Activated CD4-positive, CD25-positive, alpha-beta regulatory T cell treated with anti-CD3 and anti-CD28 coated beads, Interleukin-2, amount 50 U/mL, for 16 hours (primary cell): Measurements from ENCODE around the gene USP17L27.
A peak's percentile ranks its signal among the peaks of the same experiment; 100 is the strongest.
"Not testable (repeated sequence)": the region's sequence is repeated elsewhere in the genome, so short reads cannot be mapped to it uniquely, and the experiment has no call there.

ENCODE experiments used
- DNase-seq: peaks from one replicate; pipeline ENCODE4 v3.0.0-alpha.2; 2020; ENCODE audit warnings: low read depth, low spot score

Gene USP17L27

GRCh38 chr4:9343848-9344247 lies at the start of gene USP17L27:
USP17L27 (plus strand) TSS chr4:9344148; CDS start chr4:9344148, 0 bp downstream.
- DNase-seq = not testable (repeated sequence)

GRCh38 chr4:9324191-9324590 lies 19.8 kb upstream of the USP17L27 start:
- not testable (repeated sequence) for DNase-seq

- DNase-seq = not testable (repeated sequence)
Observed at GRCh38 chr4:9324865-9325264, 19.1 kb upstream of the USP17L27 start, which contains the start of gene USP17L24. USP17L24 (plus strand) TSS chr4:9325165; CDS start chr4:9325165, 0 bp downstream.

GRCh38 chr4:9329611-9330010 lies 14.3 kb upstream of the USP17L27 start, which contains the start of gene USP17L25:
USP17L25 (plus strand) TSS chr4:9329911; CDS start chr4:9329911, 0 bp downstream.
- not testable (repeated sequence) for DNase-seq

- DNase-seq = not testable (repeated sequence)
Observed at GRCh38 chr4:9334358-9334757, 9.6 kb upstream of the USP17L27 start, which contains the start of gene USP17L26. USP17L26 (plus strand) TSS chr4:9334658; CDS start chr4:9334658, 0 bp downstream.

GRCh38 chr4:9339103-9339502 lies 4.8 kb upstream of the USP17L27 start, which contains the start of gene USP17L5:
USP17L5 (plus strand) TSS chr4:9339403; CDS start chr4:9339403, 0 bp downstream.
- DNase-seq = not testable (repeated sequence)

- not testable (repeated sequence) for DNase-seq
Observed at GRCh38 chr4:9348593-9348992, 4.6 kb downstream of the USP17L27 start, which contains the start of gene USP17L28. USP17L28 (plus strand) TSS chr4:9348893; CDS start chr4:9348893, 0 bp downstream.

- not testable (repeated sequence) for DNase-seq
Observed at GRCh38 chr4:9350866-9351265, 6.9 kb downstream of the USP17L27 start.

- not testable (repeated sequence) for DNase-seq
Observed at GRCh38 chr4:9353338-9353737, 9.4 kb downstream of the USP17L27 start, which contains the start of gene USP17L29. USP17L29 (plus strand) TSS chr4:9353638; CDS start chr4:9353638, 0 bp downstream.

- not testable (repeated sequence) for DNase-seq
Observed at GRCh38 chr4:9362829-9363228, 18.9 kb downstream of the USP17L27 start, which contains the start of gene USP17L30. USP17L30 (plus strand) TSS chr4:9363129; CDS start chr4:9363129, 0 bp downstream.

GRCh38 chr4:9379881-9380280 lies 35.9 kb downstream of the USP17L27 start:
- not testable (repeated sequence) for DNase-seq

- peak; percentile 11 for DNase-seq
Observed at GRCh38 chr4:9381012-9381534, 37.1 kb downstream of the USP17L27 start.

- DNase-seq = no peak
Observed at GRCh38 chr4:9384126-9384525, 40.2 kb downstream of the USP17L27 start.

GRCh38 chr4:9389001-9389400 lies 45.1 kb downstream of the USP17L27 start:
- not testable (repeated sequence) for DNase-seq
